ENCODE data around the gene CACNA1H. TPM values are rescaled to one million over a fixed set of nuclear protein-coding genes. Genes with fewer than 3 reads are reported as not detected.
"Not testable (repeated sequence)": the region's sequence is repeated elsewhere in the genome, so short reads cannot be mapped to it uniquely, and the experiment has no call there.

Gene CACNA1H
- total RNA-seq, 1 experiment from 2014 or later: 24.3 TPM

DNA sequence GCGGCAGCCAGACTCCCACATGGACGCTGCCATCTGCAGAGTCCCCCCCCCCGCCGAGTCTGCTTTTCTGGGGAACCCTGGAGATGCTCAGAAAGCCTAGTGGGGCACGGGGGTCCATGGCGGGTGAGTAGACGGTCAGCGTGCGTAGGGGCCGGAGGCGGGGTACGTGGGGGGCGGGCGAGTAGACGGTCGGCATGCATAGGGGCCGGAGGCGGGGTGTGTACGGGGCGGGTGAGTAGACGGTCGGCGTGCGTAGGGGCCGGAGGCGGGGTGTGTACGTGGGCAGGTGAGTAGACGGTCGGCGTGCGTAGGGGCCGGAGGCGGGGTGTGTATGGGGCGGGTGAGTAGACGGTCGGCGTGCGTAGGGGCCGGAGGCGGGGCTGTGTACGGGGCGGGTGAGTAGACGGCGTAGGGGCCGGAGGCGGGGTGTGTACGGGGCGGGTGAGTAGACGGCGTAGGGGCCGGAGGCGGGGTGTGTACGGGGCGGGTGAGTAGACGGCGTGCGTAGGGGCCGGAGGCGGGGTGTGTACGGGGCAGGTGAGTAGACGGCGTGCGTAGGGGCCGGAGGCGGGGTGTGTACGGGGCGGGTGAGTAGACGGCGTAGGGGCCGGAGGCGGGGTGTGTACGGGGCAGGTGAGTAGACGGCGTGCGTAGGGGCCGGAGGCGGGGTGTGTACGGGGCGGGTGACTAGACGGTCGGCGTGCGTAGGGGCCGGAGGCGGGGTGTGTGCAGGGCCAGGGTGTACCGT is 32.7 kb downstream of the CACNA1H start:
- DNase-seq (ENCODE audit: low read depth, low spot score); H3K9me2 ChIP-seq (ENCODE audit: insufficient read depth); H3K36me3 ChIP-seq (ENCODE audit: control insufficient read depth in 1 of 2, insufficient read depth in 2 of 2, low read length in 2 of 2); BruUV-seq (replicated peaks); POLR2A ChIA-PET; H3K27me3 ChIP-seq (ENCODE audit: insufficient read depth, low read length); H4K20me1 ChIP-seq (ENCODE audit: insufficient read depth); H3K9ac ChIP-seq (ENCODE audit: low read length); H3K79me2 ChIP-seq (ENCODE audit: insufficient read depth, low read length); H3K9me3 ChIP-seq (ENCODE audit: control insufficient read depth in 1 of 2, insufficient read depth in 1 of 2, low read depth in 1 of 2, low read length in 2 of 2); H3K4me3 ChIP-seq (replicated peaks in 1 of 2; ENCODE audit: low read depth in 1 of 2, low read length in 2 of 2); CTCF ChIA-PET; H2AFZ ChIP-seq (ENCODE audit: low read depth, low read length, poor library complexity, severe bottlenecking); H3K4me2 ChIP-seq (ENCODE audit: low read length); H3K27ac ChIP-seq (ENCODE audit: low read depth, low read length); intact Hi-C loops (cut with micrococcal nuclease); RAD21 ChIA-PET (ENCODE audit: low non-redundant PET in 1 of 2, low total read pairs in 2 of 2, uncharacterized antibody in 2 of 2, unreplicated experiment in 2 of 2); ATAC-seq: not testable (repeated sequence)
- peaks cover 24 to 34% of the 10 kb centered on the region in 2 experiments for H3K4me1 ChIP-seq (ENCODE audit: control insufficient read depth in 1 of 2, insufficient read depth in 2 of 2, low read length in 2 of 2)

DNA sequence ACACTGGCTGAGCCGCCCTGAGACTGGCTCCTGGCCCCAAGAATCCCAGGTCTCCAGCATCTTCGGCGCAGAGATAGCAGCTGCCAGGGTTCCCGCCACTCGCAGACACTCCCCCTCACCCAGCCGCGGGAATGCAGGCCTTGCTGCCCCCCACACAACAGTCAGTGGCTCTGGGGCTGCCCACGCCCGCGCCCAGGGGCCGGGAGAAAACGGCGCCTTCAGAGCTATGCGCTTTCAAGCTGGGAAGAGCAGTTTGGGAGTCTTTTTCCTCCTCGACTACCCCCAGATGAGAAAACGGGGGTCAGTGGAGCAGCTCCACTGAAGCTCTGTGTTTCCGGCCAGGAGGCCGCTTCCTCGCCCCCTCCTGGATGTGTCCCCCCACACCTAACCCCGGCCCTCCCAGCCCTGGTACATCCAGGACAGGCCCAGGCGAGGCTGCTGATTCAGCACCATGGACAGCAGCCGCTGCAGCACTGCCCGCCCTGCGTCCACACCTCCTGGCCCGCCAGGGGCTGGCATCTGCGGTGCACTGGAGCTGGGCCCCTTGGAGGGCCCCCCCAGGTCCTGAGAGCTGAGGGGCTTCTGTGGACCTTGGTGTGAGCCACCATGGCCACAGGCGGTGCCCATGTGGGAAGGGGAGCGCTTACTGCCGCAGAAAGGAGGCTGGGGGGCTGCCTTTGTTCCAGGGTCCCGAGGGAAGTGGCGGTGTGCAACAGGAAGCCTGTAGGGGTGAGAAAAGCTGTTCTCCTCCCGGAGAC is 35.7 kb downstream of the CACNA1H start:
- no peak for DNase-seq (ENCODE audit: low read depth, low spot score)
- no peak overlapping the region for H3K27ac ChIP-seq (ENCODE audit: low read depth, low read length)
- ATAC-seq: peak; percentile 42
- TF ChIP-seq ZFX (IDR thresholded peaks at IDR 0.05): no peak
- no peak for TF ChIP-seq SP1 (IDR thresholded peaks at IDR 0.05; ENCODE audit: low read depth)
- TF ChIP-seq, protein P1, sequence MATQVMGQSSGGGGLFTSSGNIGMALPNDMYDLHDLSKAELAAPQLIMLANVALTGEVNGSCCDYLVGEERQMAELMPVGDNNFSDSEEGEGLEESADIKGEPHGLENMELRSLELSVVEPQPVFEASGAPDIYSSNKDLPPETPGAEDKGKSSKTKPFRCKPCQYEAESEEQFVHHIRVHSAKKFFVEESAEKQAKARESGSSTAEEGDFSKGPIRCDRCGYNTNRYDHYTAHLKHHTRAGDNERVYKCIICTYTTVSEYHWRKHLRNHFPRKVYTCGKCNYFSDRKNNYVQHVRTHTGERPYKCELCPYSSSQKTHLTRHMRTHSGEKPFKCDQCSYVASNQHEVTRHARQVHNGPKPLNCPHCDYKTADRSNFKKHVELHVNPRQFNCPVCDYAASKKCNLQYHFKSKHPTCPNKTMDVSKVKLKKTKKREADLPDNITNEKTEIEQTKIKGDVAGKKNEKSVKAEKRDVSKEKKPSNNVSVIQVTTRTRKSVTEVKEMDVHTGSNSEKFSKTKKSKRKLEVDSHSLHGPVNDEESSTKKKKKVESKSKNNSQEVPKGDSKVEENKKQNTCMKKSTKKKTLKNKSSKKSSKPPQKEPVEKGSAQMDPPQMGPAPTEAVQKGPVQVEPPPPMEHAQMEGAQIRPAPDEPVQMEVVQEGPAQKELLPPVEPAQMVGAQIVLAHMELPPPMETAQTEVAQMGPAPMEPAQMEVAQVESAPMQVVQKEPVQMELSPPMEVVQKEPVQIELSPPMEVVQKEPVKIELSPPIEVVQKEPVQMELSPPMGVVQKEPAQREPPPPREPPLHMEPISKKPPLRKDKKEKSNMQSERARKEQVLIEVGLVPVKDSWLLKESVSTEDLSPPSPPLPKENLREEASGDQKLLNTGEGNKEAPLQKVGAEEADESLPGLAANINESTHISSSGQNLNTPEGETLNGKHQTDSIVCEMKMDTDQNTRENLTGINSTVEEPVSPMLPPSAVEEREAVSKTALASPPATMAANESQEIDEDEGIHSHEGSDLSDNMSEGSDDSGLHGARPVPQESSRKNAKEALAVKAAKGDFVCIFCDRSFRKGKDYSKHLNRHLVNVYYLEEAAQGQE (IDR thresholded peaks at IDR 0.05; ENCODE audit: low read depth): peak; percentile 91; the same call in 1 of the 2 replicates
- H3K9me2 ChIP-seq (ENCODE audit: insufficient read depth): no peaks in the 10 kb centered on the region
- ChIA-PET POLR2A (no interaction called here), RAD21 (ENCODE audit: low non-redundant PET in 1 of 2, low total read pairs in 2 of 2, uncharacterized antibody in 2 of 2, unreplicated experiment in 2 of 2) (no interaction called here), CTCF (no interaction called here)
- BruUV-seq (replicated peaks): no TSS peak
- no peaks in the 10 kb centered on the region; the same call in 1 of the 2 replicates for H3K79me2 ChIP-seq (ENCODE audit: insufficient read depth, low read length)
- H3K4me2 ChIP-seq (ENCODE audit: low read length): no peak overlapping the region
- peaks cover 13 to 24% of the 10 kb centered on the region in 2 experiments for H3K4me1 ChIP-seq (ENCODE audit: control insufficient read depth in 1 of 2, insufficient read depth in 2 of 2, low read length in 2 of 2)
- no peaks in the 10 kb centered on the region for H3K9me3 ChIP-seq (ENCODE audit: control insufficient read depth in 1 of 2, insufficient read depth in 1 of 2, low read depth in 1 of 2, low read length in 2 of 2)
- H3K4me3 ChIP-seq (replicated peaks in 1 of 2; ENCODE audit: low read depth in 1 of 2, low read length in 2 of 2): no peak overlapping the region
- intact Hi-C loops (cut with micrococcal nuclease): no loop called here
- no peak overlapping the region for H3K9ac ChIP-seq (ENCODE audit: low read length)
- H3K36me3 ChIP-seq (ENCODE audit: control insufficient read depth in 1 of 2, insufficient read depth in 2 of 2, low read length in 2 of 2): no peaks in the 10 kb centered on the region
- no peaks in the 10 kb centered on the region for H4K20me1 ChIP-seq (ENCODE audit: insufficient read depth)
- H3K27me3 ChIP-seq (ENCODE audit: insufficient read depth, low read length): no peaks in the 10 kb centered on the region
- H2AFZ ChIP-seq (ENCODE audit: low read depth, low read length, poor library complexity, severe bottlenecking): no peak overlapping the region
